Fibroblast of villous mesenchyme (primary cell): ENCODE results near the gene LIMCH1. TPM values are rescaled to one million over a fixed set of nuclear protein-coding genes. Genes with fewer than 3 reads are reported as not detected.
"Not testable (repeated sequence)": the region's sequence is repeated elsewhere in the genome, so short reads cannot be mapped to it uniquely, and the experiment has no call there.

Experiments used
- DNase-seq: peaks from one replicate; pipeline ENCODE4 v3.0.0-alpha.2; 2010; ENCODE audit warnings: low read depth
- H3K4me3 ChIP-seq: 2 replicates; pipeline ENCODE4 v1.5.1; 2011; ENCODE audit warnings: low read depth, mild to moderate bottlenecking, low read length
- CTCF ChIP-seq: IDR thresholded peaks from 2 replicates; pipeline ENCODE4 v1.5.1; 2012; ENCODE audit warnings: low read depth, mild to moderate bottlenecking, low read length; ENCODE audit not compliant: insufficient read depth
- total RNA-seq: library from RNA; depleted of rRNA; stranded (reverse); fragments of >200 nt; gene quantifications from 2 replicates; pipeline ENCODE4 v1.2.3, GENCODE V29; 2012

The LIMCH1 gene
- 3.9 and 8.4 TPM in 2 replicates for total RNA-seq

- TF ChIP-seq CTCF = no peak
- no peak within 1 kb of the TSS for H3K4me3 ChIP-seq
- peak; percentile 5 for DNase-seq
Observed at GRCh38 chr4:41538017-41538733, at the start of gene LIMCH1. Gene LIMCH1, plus strand, starts transcription at chr4:41538157. Its CDS starts 67,839 bp downstream, at chr4:41605996.

- not testable (repeated sequence) for H3K4me3 ChIP-seq, DNase-seq
Observed at GRCh38 chr4:41491081-41491576, 46.8 kb upstream of the LIMCH1 start.

GRCh38 chr4:41496977-41497376 lies 41.0 kb upstream of the LIMCH1 start:
- no peak for TF ChIP-seq CTCF
- H3K4me3 ChIP-seq = no peak overlapping the region
- DNase-seq = no peak

GRCh38 chr4:41498177-41498576 lies 39.8 kb upstream of the LIMCH1 start:
- no peak overlapping the region for H3K4me3 ChIP-seq
- TF ChIP-seq CTCF = no peak
- no peak for DNase-seq

GRCh38 chr4:41504167-41504818 lies 33.7 kb upstream of the LIMCH1 start:
- H3K4me3 ChIP-seq = no peak overlapping the region
- DNase-seq = no peak
- no peak for TF ChIP-seq CTCF

GRCh38 chr4:41505161-41505661 lies 32.7 kb upstream of the LIMCH1 start:
- no peak overlapping the region for H3K4me3 ChIP-seq
- no peak for DNase-seq
- no peak for TF ChIP-seq CTCF

GRCh38 chr4:41506130-41506529 lies 31.8 kb upstream of the LIMCH1 start:
- peak; percentile 16 for DNase-seq
- no peak overlapping the region for H3K4me3 ChIP-seq
- TF ChIP-seq CTCF = no peak
